ENCODE results near the gene LYSMD2. TPM values are rescaled to one million over a fixed set of nuclear protein-coding genes. Genes with fewer than 3 reads are reported as not detected.

LYSMD2 gene
- total RNA-seq, 1 donor from 2014 or later = 4.2 TPM

DNA sequence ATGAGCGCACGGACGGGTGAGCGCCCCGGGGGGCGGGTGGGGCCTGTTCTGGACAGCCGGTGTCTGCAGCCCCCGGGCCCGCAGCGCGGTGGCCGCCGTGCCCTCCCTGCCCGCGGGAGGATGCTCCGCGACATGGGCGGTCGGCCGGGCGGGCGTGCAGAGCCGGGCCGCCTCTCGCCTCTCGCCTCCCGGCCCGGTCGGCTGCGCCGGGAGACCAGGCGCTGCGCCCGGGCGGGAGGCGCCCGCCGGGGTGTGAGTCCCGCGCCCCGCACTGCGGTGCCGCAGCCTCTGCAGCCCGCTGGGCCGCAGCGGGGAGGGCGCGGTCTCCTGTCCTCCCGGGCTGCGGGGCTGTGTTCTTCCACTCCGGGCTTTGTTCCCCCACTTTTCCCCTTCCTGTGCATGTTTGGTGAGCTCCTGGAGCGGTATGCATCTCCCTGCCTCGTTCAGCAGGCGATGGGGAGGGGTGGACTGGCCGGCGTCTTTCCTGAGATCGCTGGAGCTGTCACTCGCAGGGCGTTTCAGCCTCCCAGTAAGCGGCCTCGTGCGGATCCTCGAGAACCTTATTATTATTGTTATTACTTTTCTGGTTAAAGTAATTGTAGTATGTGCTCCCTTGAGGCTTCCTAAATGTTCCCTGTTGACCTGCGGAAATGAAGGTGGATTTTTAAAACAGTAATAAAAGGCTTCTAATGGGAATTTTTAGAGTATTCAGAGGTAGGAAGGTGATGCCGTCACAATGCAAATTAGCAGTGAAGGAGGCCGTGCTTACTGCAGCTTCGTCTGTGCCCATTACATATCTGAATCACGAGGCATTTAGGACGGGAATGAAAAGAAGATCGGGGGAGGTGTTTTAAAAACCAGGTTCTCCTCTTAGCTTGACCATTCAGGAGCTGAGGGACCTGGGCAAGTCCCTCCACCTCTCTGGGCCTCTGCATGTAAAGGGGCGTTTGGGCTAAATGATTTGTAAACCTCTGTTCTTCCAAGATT is 14.5 kb upstream of the LYSMD2 start:
- H3K27ac ChIP-seq (replicated peaks) = peak overlapping the region; percentile 79
- peaks cover 17% of the 10 kb centered on the region for H3K27me3 ChIP-seq (ENCODE audit: low read depth)
- H3K36me3 ChIP-seq = no peaks in the 10 kb centered on the region
- intact Hi-C loops (cut with micrococcal nuclease) = no loop called here
- peaks cover 22% of the 10 kb centered on the region for H3K4me1 ChIP-seq
- H3K9me3 ChIP-seq (replicated peaks) = no peaks in the 10 kb centered on the region
- H3K4me3 ChIP-seq = peak overlapping the region; percentile 76
- peak; percentile 31 for DNase-seq
- TF ChIP-seq, protein P1, sequence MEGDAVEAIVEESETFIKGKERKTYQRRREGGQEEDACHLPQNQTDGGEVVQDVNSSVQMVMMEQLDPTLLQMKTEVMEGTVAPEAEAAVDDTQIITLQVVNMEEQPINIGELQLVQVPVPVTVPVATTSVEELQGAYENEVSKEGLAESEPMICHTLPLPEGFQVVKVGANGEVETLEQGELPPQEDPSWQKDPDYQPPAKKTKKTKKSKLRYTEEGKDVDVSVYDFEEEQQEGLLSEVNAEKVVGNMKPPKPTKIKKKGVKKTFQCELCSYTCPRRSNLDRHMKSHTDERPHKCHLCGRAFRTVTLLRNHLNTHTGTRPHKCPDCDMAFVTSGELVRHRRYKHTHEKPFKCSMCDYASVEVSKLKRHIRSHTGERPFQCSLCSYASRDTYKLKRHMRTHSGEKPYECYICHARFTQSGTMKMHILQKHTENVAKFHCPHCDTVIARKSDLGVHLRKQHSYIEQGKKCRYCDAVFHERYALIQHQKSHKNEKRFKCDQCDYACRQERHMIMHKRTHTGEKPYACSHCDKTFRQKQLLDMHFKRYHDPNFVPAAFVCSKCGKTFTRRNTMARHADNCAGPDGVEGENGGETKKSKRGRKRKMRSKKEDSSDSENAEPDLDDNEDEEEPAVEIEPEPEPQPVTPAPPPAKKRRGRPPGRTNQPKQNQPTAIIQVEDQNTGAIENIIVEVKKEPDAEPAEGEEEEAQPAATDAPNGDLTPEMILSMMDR (IDR thresholded peaks at IDR 0.05; ENCODE audit: borderline replicate concordance) = no peak

DNA sequence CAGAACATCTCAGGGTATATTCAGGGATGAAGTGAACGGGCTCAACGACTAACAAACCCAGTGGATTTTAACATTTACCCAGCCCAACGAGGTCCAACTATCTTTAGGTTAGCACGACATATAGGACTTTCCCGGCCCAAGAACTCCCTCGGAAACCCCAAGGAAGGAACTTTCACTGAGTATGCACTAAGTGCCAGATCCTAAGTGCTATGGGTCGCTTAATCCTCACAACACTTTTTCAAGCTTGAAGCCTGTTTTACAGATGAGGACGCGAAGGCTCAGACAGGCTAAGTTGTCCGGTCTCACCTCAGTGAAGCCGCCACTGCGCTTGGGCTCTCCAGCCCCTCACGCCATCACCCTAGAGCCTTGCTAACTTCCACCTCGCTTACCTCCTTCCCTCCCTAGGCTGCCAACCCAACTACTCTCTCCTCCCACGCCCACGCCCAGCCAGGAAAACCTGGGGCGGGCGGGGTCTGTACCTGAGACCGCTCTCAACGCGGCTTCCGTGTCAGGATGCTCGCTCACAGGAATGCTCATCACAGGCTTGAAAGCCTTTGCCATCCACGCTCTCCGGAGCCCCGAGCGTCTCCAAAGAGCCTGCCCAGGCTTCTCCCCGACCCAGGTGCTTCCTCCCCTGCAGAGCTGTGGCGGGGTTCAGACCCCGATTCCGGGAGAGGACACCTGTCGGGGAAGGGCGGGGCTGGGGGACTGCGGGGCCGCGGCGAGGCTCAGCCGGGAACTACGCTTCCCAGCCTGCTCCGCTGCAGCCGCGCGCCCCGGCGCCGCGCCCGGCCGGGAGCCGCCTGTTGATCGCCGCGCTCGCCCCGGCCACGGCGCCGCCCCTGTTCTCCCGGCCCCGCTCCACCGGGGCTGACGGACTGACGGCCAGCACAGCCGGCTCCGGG is 13.6 kb upstream of the LYSMD2 start, which contains the start of gene TMOD2:
Gene TMOD2, plus strand, starts transcription at position 806 of the 905 bp plus-strand sequence. CDS start 14,845 bp downstream, outside the sequence.
- Histone ChIP-seq H3K36me3 (no peaks in the 10 kb centered on the region), H3K27me3 (ENCODE audit: low read depth) (peaks cover 24% of the 10 kb centered on the region), H3K4me3 (peak within 1 kb of the TSS; percentile 76), H3K27ac (replicated peaks) (peak within 1 kb of the TSS; percentile 79), H3K4me1 (peaks cover 18% of the 10 kb centered on the region), H3K9me3 (replicated peaks) (no peaks in the 10 kb centered on the region)
- intact Hi-C loops (cut with micrococcal nuclease) = no loop called here
- TF ChIP-seq, protein P1 (IDR thresholded peaks at IDR 0.05; ENCODE audit: borderline replicate concordance) = no peak
- DNase-seq = peak; percentile 52

DNA sequence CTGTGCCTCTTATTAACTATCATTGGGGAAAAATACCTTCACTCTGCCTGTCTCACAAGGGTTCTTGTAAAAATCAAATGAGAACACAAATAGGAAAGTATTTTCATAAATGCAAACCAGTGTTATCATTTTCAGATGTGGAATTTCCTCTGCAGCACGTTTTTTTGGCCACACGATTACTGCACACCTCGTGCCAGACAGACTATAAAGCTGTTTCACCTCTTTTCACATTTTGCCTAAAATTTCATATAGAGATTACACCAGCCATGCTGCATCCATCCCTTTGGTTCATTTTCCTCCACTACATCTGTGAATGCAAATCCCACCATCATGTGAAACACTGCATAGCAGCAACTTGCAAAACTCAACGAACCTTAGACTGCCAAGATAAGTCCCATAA is 12.7 kb upstream of the LYSMD2 start:
- TF ChIP-seq, protein P1 (IDR thresholded peaks at IDR 0.05; ENCODE audit: borderline replicate concordance) = no peak
- H3K27ac ChIP-seq (replicated peaks) = no peak overlapping the region
- H3K4me3 ChIP-seq = peak overlapping the region; percentile 76
- no peaks in the 10 kb centered on the region for H3K36me3 ChIP-seq
- intact Hi-C loops (cut with micrococcal nuclease) = no loop called here
- H3K27me3 ChIP-seq (ENCODE audit: low read depth) = peaks cover 27% of the 10 kb centered on the region
- no peak for DNase-seq
- no peaks in the 10 kb centered on the region for H3K9me3 ChIP-seq (replicated peaks)
- peaks cover 18% of the 10 kb centered on the region for H3K4me1 ChIP-seq

DNA sequence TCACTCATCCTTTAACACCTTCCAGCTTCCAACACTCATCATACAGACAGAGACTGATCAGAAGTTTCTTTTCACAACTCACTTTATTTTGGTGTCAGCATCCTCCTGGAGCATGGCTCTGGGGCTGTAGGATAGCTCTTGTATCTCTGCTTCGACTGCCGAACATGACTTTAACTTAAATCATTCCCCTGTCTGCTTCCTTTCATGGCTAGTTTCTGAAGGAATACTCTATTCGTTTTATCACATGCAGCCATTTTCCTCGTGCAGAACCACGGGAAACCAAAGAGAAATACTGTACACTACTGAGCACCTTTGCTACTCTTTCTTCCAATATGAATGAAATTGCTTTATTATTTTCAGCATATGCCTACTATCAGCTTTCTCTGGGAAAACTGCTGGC is 11.9 kb upstream of the LYSMD2 start:
- Histone ChIP-seq H3K4me3 (no peak overlapping the region), H3K36me3 (no peaks in the 10 kb centered on the region), H3K9me3 (replicated peaks) (no peaks in the 10 kb centered on the region), H3K27me3 (ENCODE audit: low read depth) (peaks cover 27% of the 10 kb centered on the region), H3K27ac (replicated peaks) (no peak overlapping the region), H3K4me1 (peaks cover 18% of the 10 kb centered on the region)
- DNase-seq = no peak
- TF ChIP-seq, protein P1 (IDR thresholded peaks at IDR 0.05; ENCODE audit: borderline replicate concordance) = no peak
- intact Hi-C loops (cut with micrococcal nuclease) = no loop called here

DNA sequence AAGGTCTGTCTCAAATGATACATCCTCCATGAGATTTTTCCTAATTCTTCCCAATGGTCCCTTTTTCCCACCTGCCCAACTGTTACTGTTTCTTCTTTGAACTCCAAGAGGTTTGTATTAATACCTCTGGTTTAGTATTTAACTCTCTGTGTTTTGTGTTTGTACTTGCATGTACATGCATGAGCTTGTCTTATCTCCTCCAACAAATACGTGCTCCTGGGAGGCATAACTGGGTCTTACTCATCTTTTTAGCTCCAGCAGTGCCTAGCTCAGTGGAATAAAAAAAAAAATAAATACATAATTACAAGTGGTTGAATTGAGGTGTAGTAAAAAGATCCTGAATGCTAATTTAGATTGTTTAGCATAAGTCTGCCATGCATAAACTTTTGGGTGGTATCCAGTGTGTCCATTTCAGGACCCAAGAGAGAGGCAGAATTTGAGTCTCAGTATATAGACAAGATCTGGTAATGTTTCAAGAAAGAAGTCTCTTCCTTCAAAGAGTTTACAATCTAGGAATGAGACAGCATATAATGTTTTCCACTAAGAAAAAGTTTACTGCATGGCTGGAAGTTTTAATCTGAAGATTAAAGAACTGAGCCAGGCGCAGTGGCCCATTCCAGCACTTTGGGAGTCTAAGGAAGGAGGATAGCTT is 1.7 kb upstream of the LYSMD2 start:
- DNase-seq = no peak
- intact Hi-C loops (cut with micrococcal nuclease) = no loop called here
- Histone ChIP-seq H3K27me3 (ENCODE audit: low read depth) (no peaks in the 10 kb centered on the region), H3K4me3 (no peak overlapping the region), H3K4me1 (peaks cover 33% of the 10 kb centered on the region), H3K9me3 (replicated peaks) (no peaks in the 10 kb centered on the region), H3K27ac (replicated peaks) (no peak overlapping the region), H3K36me3 (no peaks in the 10 kb centered on the region)
- TF ChIP-seq, protein P1 (IDR thresholded peaks at IDR 0.05; ENCODE audit: borderline replicate concordance) = no peak

Data from left ventricle myocardium inferior (tissue), 1 donor.